K562 treated with DMSO at 1 percent for 4 hours (cell line): ENCODE measurements around the gene SHISAL2A. TPM values are rescaled to one million over a fixed set of nuclear protein-coding genes. Genes with fewer than 3 reads are reported as not detected.

Experiments used
- total RNA-seq: library from RNA; unstranded; fragments of 300-600 nt; gene quantifications from 2 replicates; pipeline ENCODE4 v1.2.3, GENCODE V29; 2022; ENCODE audit not compliant: insufficient read depth

Gene SHISAL2A
- total RNA-seq, result not detected in 2 replicates

GRCh38 chr1:52632732-52633290 lies at the start of gene SHISAL2A:
TSS of gene SHISAL2A (plus strand) at chr1:52633168. CDS start at chr1:52633494, 326 bp downstream.

GRCh38 chr1:52601991-52602855 lies 30.7 kb upstream of the SHISAL2A start, which contains the start of gene GPX7:
TSS of gene GPX7 (plus strand) at chr1:52602371. CDS start at chr1:52602410, 39 bp downstream.

GRCh38 chr1:52697795-52698674 lies 65.1 kb downstream of the SHISAL2A start, which contains the start of gene COA7:
TSS of gene COA7 (minus strand) at chr1:52698347. CDS start at chr1:52698326, 21 bp downstream.

Other genes starting within 250 kb of the SHISAL2A start
- 46.8 and 47.9 TPM in 2 replicates for gene ORC1, start 228.7 kb upstream of the SHISAL2A start, total RNA-seq
- 21.3 and 34.9 TPM in 2 replicates for gene PRPF38A, start 228.6 kb upstream of the SHISAL2A start, total RNA-seq
- gene TUT4, start 80.1 kb upstream of the SHISAL2A start, total RNA-seq, result 25.2 and 29.8 TPM in 2 replicates
- gene GPX7, start 30.8 kb upstream of the SHISAL2A start, total RNA-seq, result not detected in 2 replicates
- 9.1 and 13.8 TPM in 2 replicates for gene COA7, start 65.2 kb downstream of the SHISAL2A start, total RNA-seq
- gene ZYG11B, start 93.3 kb downstream of the SHISAL2A start, total RNA-seq, result 8.5 and 11.7 TPM in 2 replicates
- gene ZYG11A, start 209.6 kb downstream of the SHISAL2A start, total RNA-seq, result 3.2 and 4.3 TPM in 2 replicates